Effector memory CD4-positive, alpha-beta T cell (primary cell): Measurements from ENCODE around the gene PKD1.

Experiments used
- DNase-seq, 3 donors: peaks; one replicate each; pipeline ENCODE4 v3.0.0-alpha.2; 2020
- H3K27ac ChIP-seq: 2 replicates; pipeline ENCODE4 v1.7.0; 2013; ENCODE audit warnings: mild to moderate bottlenecking, low read length, moderate library complexity; ENCODE audit not compliant: insufficient read depth, poor library complexity, severe bottlenecking
- H3K27me3 ChIP-seq: replicated peaks from 2 replicates; pipeline ENCODE4 v1.7.0; 2013; ENCODE audit warnings: mild to moderate bottlenecking, low read length; ENCODE audit not compliant: insufficient read depth, control insufficient read depth, poor library complexity, severe bottlenecking
- H3K36me3 ChIP-seq: 2 replicates; pipeline ENCODE4 v1.7.0; 2013; ENCODE audit warnings: mild to moderate bottlenecking, low read length, moderate library complexity; ENCODE audit not compliant: control insufficient read depth, insufficient read depth
- H3K4me1 ChIP-seq: 2 replicates; pipeline ENCODE4 v1.7.0; 2013; ENCODE audit warnings: low read length, mild to moderate bottlenecking; ENCODE audit not compliant: control insufficient read depth, insufficient read depth, poor library complexity, severe bottlenecking
- H3K4me3 ChIP-seq: 2 replicates; pipeline ENCODE4 v1.7.0; 2013; ENCODE audit warnings: low read length, low read depth, mild to moderate bottlenecking; ENCODE audit not compliant: insufficient read depth, poor library complexity, severe bottlenecking
- H3K9me3 ChIP-seq: 2 replicates; pipeline ENCODE4 v1.7.0; 2013; ENCODE audit warnings: mild to moderate bottlenecking, low read length, moderate library complexity; ENCODE audit not compliant: control insufficient read depth

Gene PKD1

GRCh38 chr16:2096853-2097595 lies 38.7 kb downstream of the PKD1 start:
- Histone ChIP-seq H3K36me3 (no peaks in the 10 kb centered on the region), H3K27me3 (no peaks in the 10 kb centered on the region), H3K9me3 (no peaks in the 10 kb centered on the region), H3K4me3 (no peak overlapping the region), H3K4me1 (no peaks in the 10 kb centered on the region), H3K27ac (no peak overlapping the region)
- DNase-seq = no peak

GRCh38 chr16:2095918-2096582 lies 39.6 kb downstream of the PKD1 start:
- Histone ChIP-seq H3K9me3 (no peaks in the 10 kb centered on the region), H3K27ac (no peak overlapping the region), H3K4me3 (no peak overlapping the region), H3K4me1 (no peaks in the 10 kb centered on the region), H3K36me3 (no peaks in the 10 kb centered on the region), H3K27me3 (no peaks in the 10 kb centered on the region)
- no peak for DNase-seq

GRCh38 chr16:2095315-2095853 lies 40.3 kb downstream of the PKD1 start:
- H3K4me3 ChIP-seq = no peak overlapping the region
- no peak overlapping the region for H3K27ac ChIP-seq
- H3K27me3 ChIP-seq = no peaks in the 10 kb centered on the region
- H3K4me1 ChIP-seq = no peaks in the 10 kb centered on the region
- DNase-seq = no peak
- peaks cover 4% of the 10 kb centered on the region for H3K36me3 ChIP-seq
- no peaks in the 10 kb centered on the region for H3K9me3 ChIP-seq

- no peaks in the 10 kb centered on the region for H3K4me1 ChIP-seq
- no peaks in the 10 kb centered on the region for H3K27me3 ChIP-seq
- H3K9me3 ChIP-seq = no peaks in the 10 kb centered on the region
- no peak overlapping the region for H3K4me3 ChIP-seq
- H3K27ac ChIP-seq = no peak overlapping the region
- DNase-seq = no peak
- peaks cover 19% of the 10 kb centered on the region for H3K36me3 ChIP-seq
Measured at GRCh38 chr16:2093793-2094192, 41.9 kb downstream of the PKD1 start.

GRCh38 chr16:2092866-2093265 lies 42.8 kb downstream of the PKD1 start:
- no peak overlapping the region for H3K27ac ChIP-seq
- no peak for DNase-seq
- no peak overlapping the region for H3K4me3 ChIP-seq
- peaks cover 29% of the 10 kb centered on the region for H3K36me3 ChIP-seq
- no peaks in the 10 kb centered on the region for H3K4me1 ChIP-seq
- H3K27me3 ChIP-seq = no peaks in the 10 kb centered on the region
- no peaks in the 10 kb centered on the region for H3K9me3 ChIP-seq

- Histone ChIP-seq H3K36me3 (peaks cover 35% of the 10 kb centered on the region), H3K9me3 (no peaks in the 10 kb centered on the region), H3K4me3 (no peak overlapping the region), H3K27ac (no peak overlapping the region), H3K4me1 (no peaks in the 10 kb centered on the region), H3K27me3 (no peaks in the 10 kb centered on the region)
- DNase-seq = no peak
Measured at GRCh38 chr16:2092256-2092620, 43.5 kb downstream of the PKD1 start.

GRCh38 chr16:2091547-2092255 lies 44.0 kb downstream of the PKD1 start:
- no peaks in the 10 kb centered on the region for H3K9me3 ChIP-seq
- H3K27me3 ChIP-seq = no peaks in the 10 kb centered on the region
- no peaks in the 10 kb centered on the region for H3K4me1 ChIP-seq
- H3K27ac ChIP-seq = no peak overlapping the region
- no peak overlapping the region for H3K4me3 ChIP-seq
- H3K36me3 ChIP-seq = peaks cover 40% of the 10 kb centered on the region
- no peak for DNase-seq

GRCh38 chr16:2090777-2091546 lies 44.7 kb downstream of the PKD1 start:
- Histone ChIP-seq H3K4me3 (no peak overlapping the region), H3K4me1 (no peaks in the 10 kb centered on the region), H3K9me3 (no peaks in the 10 kb centered on the region), H3K27ac (no peak overlapping the region), H3K27me3 (no peaks in the 10 kb centered on the region), H3K36me3 (peaks cover 47% of the 10 kb centered on the region)
- peak in 2 of 3 donors; percentile 20 to 27 for DNase-seq

GRCh38 chr16:2090481-2090776 lies 45.3 kb downstream of the PKD1 start:
- H3K27ac ChIP-seq = no peak overlapping the region
- H3K27me3 ChIP-seq = no peaks in the 10 kb centered on the region
- no peak overlapping the region for H3K4me3 ChIP-seq
- peaks cover 52% of the 10 kb centered on the region for H3K36me3 ChIP-seq
- DNase-seq = no peak
- H3K4me1 ChIP-seq = no peaks in the 10 kb centered on the region
- no peaks in the 10 kb centered on the region for H3K9me3 ChIP-seq
